SK-N-SH (cell line): ENCODE measurements around the gene EIF5A.

Experiments
- SMC3 ChIP-seq: IDR thresholded peaks from 2 replicates; pipeline ENCODE4 v1.6.1; 2012; ENCODE audit warnings: low read depth, low read length, improper control_type of control experiment
- TAF1 ChIP-seq: IDR thresholded peaks from 2 replicates; pipeline ENCODE4 v1.6.1; 2012; ENCODE audit warnings: low read depth, mild to moderate bottlenecking, low read length, moderate library complexity, borderline replicate concordance
- TEAD4 ChIP-seq: IDR thresholded peaks from 2 replicates; pipeline ENCODE4 v1.4.0; 2012; ENCODE audit warnings: mild to moderate bottlenecking, borderline replicate concordance; ENCODE audit not compliant: insufficient read depth
- TF ChIP-seq, protein P1 (sequence below): fragments of 200-600 bp; sonication (generic); IDR thresholded peaks from 2 replicates; pipeline ENCODE4 v1.6.1; 2017; ENCODE audit warnings: antibody characterized with exemption, mild to moderate bottlenecking, moderate library complexity
- TF ChIP-seq, protein P2 (sequence below): fragments of 150-350 bp; IDR thresholded peaks from 2 replicates; pipeline ENCODE4 v1.6.1; 2017; ENCODE audit warnings: antibody characterized with exemption, low read length, low read depth, borderline replicate concordance

DNA sequence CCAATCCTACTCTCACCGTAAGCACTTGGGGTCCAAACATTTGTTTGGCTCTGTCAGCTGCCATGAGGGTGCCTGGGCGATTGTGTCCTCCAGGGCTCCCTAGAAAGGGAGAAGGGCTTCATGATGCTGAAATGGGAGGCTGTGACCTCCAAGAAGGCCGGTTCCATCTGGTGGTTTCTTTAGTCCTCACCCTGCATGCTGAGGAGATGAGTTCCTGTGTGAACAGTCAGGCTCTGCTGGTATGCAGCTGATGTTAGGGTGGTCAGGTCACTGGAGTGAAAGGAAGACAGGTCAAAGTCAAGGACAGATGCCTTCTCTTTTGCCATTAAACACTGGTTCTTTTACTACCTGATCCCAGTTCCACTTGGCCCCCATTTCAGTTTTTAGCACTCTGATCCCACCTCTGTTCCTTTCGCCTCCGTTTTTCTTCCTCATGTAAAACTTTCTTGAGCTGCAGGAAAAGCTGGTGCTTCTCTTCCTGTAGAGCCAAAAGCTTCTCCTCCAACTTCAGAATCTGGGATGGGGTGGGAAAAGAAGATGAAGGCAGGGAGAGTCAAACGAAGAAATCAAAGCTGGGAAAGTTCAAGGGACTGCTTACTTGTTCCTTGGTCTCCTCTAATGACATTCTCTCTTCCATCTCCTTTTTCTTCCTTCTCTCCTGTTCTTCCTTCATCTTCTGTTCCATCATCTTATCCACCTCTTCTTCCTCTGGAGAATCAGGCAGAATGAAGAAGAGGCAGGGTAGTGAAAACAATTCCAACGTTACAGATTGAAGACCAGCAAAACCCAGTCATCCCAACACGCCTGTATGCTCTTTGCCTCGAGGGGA lies 6.7 kb downstream of the EIF5A start:
- TF ChIP-seq, protein P1, sequence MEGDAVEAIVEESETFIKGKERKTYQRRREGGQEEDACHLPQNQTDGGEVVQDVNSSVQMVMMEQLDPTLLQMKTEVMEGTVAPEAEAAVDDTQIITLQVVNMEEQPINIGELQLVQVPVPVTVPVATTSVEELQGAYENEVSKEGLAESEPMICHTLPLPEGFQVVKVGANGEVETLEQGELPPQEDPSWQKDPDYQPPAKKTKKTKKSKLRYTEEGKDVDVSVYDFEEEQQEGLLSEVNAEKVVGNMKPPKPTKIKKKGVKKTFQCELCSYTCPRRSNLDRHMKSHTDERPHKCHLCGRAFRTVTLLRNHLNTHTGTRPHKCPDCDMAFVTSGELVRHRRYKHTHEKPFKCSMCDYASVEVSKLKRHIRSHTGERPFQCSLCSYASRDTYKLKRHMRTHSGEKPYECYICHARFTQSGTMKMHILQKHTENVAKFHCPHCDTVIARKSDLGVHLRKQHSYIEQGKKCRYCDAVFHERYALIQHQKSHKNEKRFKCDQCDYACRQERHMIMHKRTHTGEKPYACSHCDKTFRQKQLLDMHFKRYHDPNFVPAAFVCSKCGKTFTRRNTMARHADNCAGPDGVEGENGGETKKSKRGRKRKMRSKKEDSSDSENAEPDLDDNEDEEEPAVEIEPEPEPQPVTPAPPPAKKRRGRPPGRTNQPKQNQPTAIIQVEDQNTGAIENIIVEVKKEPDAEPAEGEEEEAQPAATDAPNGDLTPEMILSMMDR, result no peak
- TF ChIP-seq TEAD4, result no peak
- TF ChIP-seq, protein P2, sequence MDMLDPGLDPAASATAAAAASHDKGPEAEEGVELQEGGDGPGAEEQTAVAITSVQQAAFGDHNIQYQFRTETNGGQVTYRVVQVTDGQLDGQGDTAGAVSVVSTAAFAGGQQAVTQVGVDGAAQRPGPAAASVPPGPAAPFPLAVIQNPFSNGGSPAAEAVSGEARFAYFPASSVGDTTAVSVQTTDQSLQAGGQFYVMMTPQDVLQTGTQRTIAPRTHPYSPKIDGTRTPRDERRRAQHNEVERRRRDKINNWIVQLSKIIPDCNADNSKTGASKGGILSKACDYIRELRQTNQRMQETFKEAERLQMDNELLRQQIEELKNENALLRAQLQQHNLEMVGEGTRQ, result no peak
- TF ChIP-seq TAF1, result no peak
- TF ChIP-seq SMC3, result no peak
